ENCODE measurements around the gene RNF123. TPM values are rescaled to one million over a fixed set of nuclear protein-coding genes. Genes with fewer than 3 reads are reported as not detected.

The RNF123 gene
- total RNA-seq, 2 experiments from 2014 or later, result 22.0 to 31.7 TPM

GRCh38 chr3:49712631-49713317, 23.4 kb downstream of the RNF123 start:
- no peak for ATAC-seq
- H3K4me3 Mint-ChIP-seq, result no peak overlapping the region
- intact Hi-C loops (cut with micrococcal nuclease), result no loop called here
- no peaks in the 10 kb centered on the region for H3K36me3 Mint-ChIP-seq (ENCODE audit: low read depth)
- TF ChIP-seq CTCF (IDR thresholded peaks at IDR 0.05), result no peak
- H3K4me1 Mint-ChIP-seq (ENCODE audit: low read depth), result peaks cover 8% of the 10 kb centered on the region
- ChIA-PET POLR2A (interaction anchor here (1.1 to 2.7 kb wide), 2 partner anchors 9 to 214 kb away, joined by 3 to 15 read pairs; no protein-coding TSS in a partner anchor), CTCF (interaction anchor here (0.7 to 2.1 kb wide), 3 partner anchors 126 to 218 kb away, joined by 3 to 9 read pairs (median 4); no protein-coding TSS in a partner anchor)
- H3K27ac Mint-ChIP-seq, result no peak overlapping the region
- H3K27me3 Mint-ChIP-seq, result no peaks in the 10 kb centered on the region
- H3K9me3 Mint-ChIP-seq, result no peaks in the 10 kb centered on the region
- DNase-seq, result no peak

GRCh38 chr3:49713336-49714105, 24.2 kb downstream of the RNF123 start:
- CTCF ChIA-PET, result interaction anchor here (1.4 kb wide), 1 partner anchor 174 kb away, joined by 4 read pairs; no protein-coding TSS in a partner anchor
- Mint-ChIP-seq H3K4me1 (ENCODE audit: low read depth) (peaks cover 9% of the 10 kb centered on the region), H3K36me3 (ENCODE audit: low read depth) (no peaks in the 10 kb centered on the region), H3K9me3 (no peaks in the 10 kb centered on the region), H3K4me3 (no peak overlapping the region), H3K27me3 (no peaks in the 10 kb centered on the region), H3K27ac (no peak overlapping the region)
- POLR2A ChIA-PET, result interaction anchor here (1.4 to 2.7 kb wide), 2 partner anchors 7 to 9 kb away, joined by 3 to 15 read pairs; no protein-coding TSS in a partner anchor
- no peak for TF ChIP-seq CTCF (IDR thresholded peaks at IDR 0.05)
- no peak for DNase-seq
- no peak for ATAC-seq
- intact Hi-C loops (cut with micrococcal nuclease), result no loop called here

GRCh38 chr3:49714728-49715550, 25.6 kb downstream of the RNF123 start:
- H3K27me3 Mint-ChIP-seq, result no peaks in the 10 kb centered on the region
- no peak for TF ChIP-seq CTCF (IDR thresholded peaks at IDR 0.05)
- ChIA-PET POLR2A (interaction anchor here (1.4 kb wide), 1 partner anchor 8 kb away, joined by 3 read pairs; no protein-coding TSS in a partner anchor), CTCF (no interaction called here)
- H3K27ac Mint-ChIP-seq, result no peak overlapping the region
- H3K4me1 Mint-ChIP-seq (ENCODE audit: low read depth), result peaks cover 19% of the 10 kb centered on the region
- no peak overlapping the region for H3K4me3 Mint-ChIP-seq
- no peaks in the 10 kb centered on the region for H3K36me3 Mint-ChIP-seq (ENCODE audit: low read depth)
- no peaks in the 10 kb centered on the region for H3K9me3 Mint-ChIP-seq
- DNase-seq, result no peak
- no peak for ATAC-seq
- intact Hi-C loops (cut with micrococcal nuclease), result no loop called here

GRCh38 chr3:49715611-49716121, 26.3 kb downstream of the RNF123 start:
- ATAC-seq (no peak), DNase-seq (no peak)
- CTCF ChIA-PET, result no interaction called here
- H3K36me3 Mint-ChIP-seq (ENCODE audit: low read depth), result no peaks in the 10 kb centered on the region
- no peak overlapping the region for H3K27ac Mint-ChIP-seq
- POLR2A ChIA-PET, result interaction anchor here (2.2 kb wide), 1 partner anchor 88 kb away, joined by 5 read pairs; the partner anchor contains the start of gene INKA1
- no peaks in the 10 kb centered on the region for H3K9me3 Mint-ChIP-seq
- no peak overlapping the region for H3K4me3 Mint-ChIP-seq
- H3K27me3 Mint-ChIP-seq, result no peaks in the 10 kb centered on the region
- TF ChIP-seq CTCF (IDR thresholded peaks at IDR 0.05), result no peak
- intact Hi-C loops (cut with micrococcal nuclease), result no loop called here
- peaks cover 19% of the 10 kb centered on the region for H3K4me1 Mint-ChIP-seq (ENCODE audit: low read depth)

All from activated CD8-positive, alpha-beta T cell treated with anti-CD3 and anti-CD28 coated beads for 36 hours (primary cell).